Natural killer cell (primary cell): ENCODE results near the gene KDM4B. TPM values are rescaled to one million over a fixed set of nuclear protein-coding genes. Genes with fewer than 3 reads are reported as not detected.

Experiments used
- ATAC-seq, 3 donors: fragments of 150-1000 bp in 2 of 3; fragments of 200-7000 bp in 1 of 3; cut with Tn5 transposase; 1 replicate in 1 of 3; 2 replicates in 2 of 3; pipeline ENCODE4 v1.10.0; 2021; ENCODE audit warnings: mild to moderate bottlenecking in 2 of 3, moderate library complexity in 2 of 3
- DNase-seq, 2 donors: peaks; one replicate each; pipeline versions ENCODE4 v3.0.0 to v3.0.0-alpha.2; 2013 to 2021; ENCODE audit warnings: mixed read lengths in 1 of 2
- H3K27ac ChIP-seq: one replicate; pipeline ENCODE4 v1.5.1; 2013; ENCODE audit warnings: mild to moderate bottlenecking, low read length
- H3K27me3 ChIP-seq: one replicate; pipeline ENCODE4 v1.6.1; 2013; ENCODE audit warnings: low read length; ENCODE audit not compliant: control insufficient read depth, insufficient read depth
- H3K36me3 ChIP-seq: one replicate; pipeline ENCODE4 v1.6.1; 2013; ENCODE audit warnings: low read length; ENCODE audit not compliant: control insufficient read depth, insufficient read depth
- H3K4me1 ChIP-seq: one replicate; pipeline ENCODE4 v1.6.1; 2013; ENCODE audit warnings: low read length; ENCODE audit not compliant: control insufficient read depth, insufficient read depth
- H3K4me3 ChIP-seq: one replicate; pipeline ENCODE4 v1.5.1; 2013; ENCODE audit warnings: low read length
- H3K9me3 ChIP-seq: one replicate; pipeline ENCODE4 v1.6.1; 2013; ENCODE audit warnings: low read length; ENCODE audit not compliant: control insufficient read depth, insufficient read depth
- H3K27ac Mint-ChIP-seq, 2 donors: one replicate each; pipeline ENCODE4 v1.8.0; 2022; ENCODE audit warnings: mild to moderate bottlenecking in 2 of 2, mixed read lengths in 2 of 2, moderate library complexity in 1 of 2
- H3K27me3 Mint-ChIP-seq, 2 donors: one replicate each; pipeline ENCODE4 v1.8.0; 2022; ENCODE audit warnings: low read depth in 2 of 2, mixed read lengths in 2 of 2
- H3K36me3 Mint-ChIP-seq: one replicate; pipeline ENCODE4 v1.8.0; 2022; ENCODE audit warnings: mixed read lengths
- H3K4me1 Mint-ChIP-seq, 2 donors: one replicate each; pipeline ENCODE4 v1.8.0; 2022; ENCODE audit warnings: mixed read lengths in 2 of 2
- H3K4me3 Mint-ChIP-seq: one replicate; pipeline ENCODE4 v1.8.0; 2022; ENCODE audit warnings: mild to moderate bottlenecking, moderate library complexity, mixed read lengths
- H3K9me3 Mint-ChIP-seq, 2 donors: one replicate each; pipeline ENCODE4 v1.8.0; 2022; ENCODE audit warnings: mixed read lengths in 2 of 2
- WGBS: methylation state at CpG from one replicate; pipeline ENCODE4 v1.1.7; 2013; ENCODE audit warnings: missing lambda C conversion rate; ENCODE audit not compliant: insufficient coverage; 5-methylcytosine and 5-hydroxymethylcytosine counted together
- intact Hi-C: fragments of 100-400 bp; cut with micrococcal nuclease; formaldehyde crosslinking; loops from one replicate; pipeline ENCODE4 v1.14.2; 2022
- total RNA-seq, 4 donors: library from RNA; stranded (reverse); fragments of 120-200 nt in 1 of 4; gene quantifications; one replicate each; pipeline versions ENCODE4 v1.2.3 to v1.2.4, GENCODE V29; 2013 to 2022
- TF ChIP-seq, protein P1 (sequence below): fragments of 200-600 bp; IDR thresholded peaks from one replicate; pipeline ENCODE4 v1.8.0; 2022; ENCODE audit warnings: antibody characterized with exemption

The KDM4B gene
- total RNA-seq, 3 donors from 2014 or later (not counting 1 experiment from before 2014, with no cell fraction given): 68.0 to 73.5 (median 68.1) TPM

DNA sequence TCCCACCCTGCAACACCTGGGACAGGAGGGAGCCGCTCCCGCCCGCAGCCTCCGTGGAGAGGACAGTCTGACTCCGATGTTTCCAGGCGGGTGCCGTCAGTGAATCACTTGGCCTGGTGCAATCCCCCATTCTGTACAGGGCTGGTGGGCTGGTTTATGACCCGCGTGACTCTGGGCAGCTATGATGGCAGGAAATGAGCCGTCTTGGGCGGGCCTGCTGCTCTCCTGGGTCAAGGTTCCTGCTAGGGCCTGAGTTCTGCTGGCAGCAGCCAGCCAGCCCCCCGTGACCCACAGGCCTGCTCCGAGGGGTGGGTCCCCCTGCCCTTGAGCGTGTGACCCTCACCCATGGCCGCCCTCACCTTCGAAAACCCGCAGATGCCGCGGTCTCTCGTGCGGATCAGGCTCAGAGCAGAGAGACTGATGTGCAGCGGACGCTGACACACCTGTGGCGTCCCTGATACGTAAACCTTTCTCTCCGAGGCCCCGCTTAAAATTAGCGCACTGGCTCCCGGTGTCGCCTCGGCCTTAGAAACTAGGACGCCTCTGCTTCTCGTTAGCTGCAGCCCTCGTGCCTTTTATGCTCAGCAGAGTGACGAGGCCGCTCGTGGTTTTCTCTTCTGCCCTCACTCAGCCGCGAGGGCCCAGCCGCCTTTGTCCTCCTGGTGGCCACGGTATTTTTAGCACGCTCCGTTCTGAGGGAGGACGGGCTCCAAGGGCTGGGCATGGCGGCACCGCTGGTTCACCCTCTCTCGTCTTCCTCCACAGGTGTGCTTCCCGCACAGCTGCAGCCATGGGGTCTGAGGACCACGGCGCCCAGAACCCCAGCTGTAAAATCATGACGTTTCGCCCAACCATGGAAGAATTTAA lies 63.4 kb downstream of the KDM4B start:
- ATAC-seq: no peak
- no peaks in the 10 kb centered on the region for H3K27me3 ChIP-seq
- H3K27me3 Mint-ChIP-seq: no peaks in the 10 kb centered on the region
- no peaks in the 10 kb centered on the region for H3K36me3 Mint-ChIP-seq
- no peaks in the 10 kb centered on the region for H3K9me3 Mint-ChIP-seq
- H3K4me1 ChIP-seq: peaks cover 10% of the 10 kb centered on the region
- DNase-seq: no peak
- no peak overlapping the region for H3K4me3 ChIP-seq
- H3K27ac Mint-ChIP-seq: no peak overlapping the region
- H3K4me1 Mint-ChIP-seq: peaks cover 11 to 28% of the 10 kb centered on the region in 2 donors
- intact Hi-C loops: no loop called here
- no peak overlapping the region for H3K27ac ChIP-seq
- H3K36me3 ChIP-seq: peaks cover 14% of the 10 kb centered on the region
- 69% methylated on average over 52 of the region's 52 CpGs for WGBS
- TF ChIP-seq, protein P1, sequence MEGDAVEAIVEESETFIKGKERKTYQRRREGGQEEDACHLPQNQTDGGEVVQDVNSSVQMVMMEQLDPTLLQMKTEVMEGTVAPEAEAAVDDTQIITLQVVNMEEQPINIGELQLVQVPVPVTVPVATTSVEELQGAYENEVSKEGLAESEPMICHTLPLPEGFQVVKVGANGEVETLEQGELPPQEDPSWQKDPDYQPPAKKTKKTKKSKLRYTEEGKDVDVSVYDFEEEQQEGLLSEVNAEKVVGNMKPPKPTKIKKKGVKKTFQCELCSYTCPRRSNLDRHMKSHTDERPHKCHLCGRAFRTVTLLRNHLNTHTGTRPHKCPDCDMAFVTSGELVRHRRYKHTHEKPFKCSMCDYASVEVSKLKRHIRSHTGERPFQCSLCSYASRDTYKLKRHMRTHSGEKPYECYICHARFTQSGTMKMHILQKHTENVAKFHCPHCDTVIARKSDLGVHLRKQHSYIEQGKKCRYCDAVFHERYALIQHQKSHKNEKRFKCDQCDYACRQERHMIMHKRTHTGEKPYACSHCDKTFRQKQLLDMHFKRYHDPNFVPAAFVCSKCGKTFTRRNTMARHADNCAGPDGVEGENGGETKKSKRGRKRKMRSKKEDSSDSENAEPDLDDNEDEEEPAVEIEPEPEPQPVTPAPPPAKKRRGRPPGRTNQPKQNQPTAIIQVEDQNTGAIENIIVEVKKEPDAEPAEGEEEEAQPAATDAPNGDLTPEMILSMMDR: no peak
- no peak overlapping the region for H3K4me3 Mint-ChIP-seq
- H3K9me3 ChIP-seq: no peaks in the 10 kb centered on the region

DNA sequence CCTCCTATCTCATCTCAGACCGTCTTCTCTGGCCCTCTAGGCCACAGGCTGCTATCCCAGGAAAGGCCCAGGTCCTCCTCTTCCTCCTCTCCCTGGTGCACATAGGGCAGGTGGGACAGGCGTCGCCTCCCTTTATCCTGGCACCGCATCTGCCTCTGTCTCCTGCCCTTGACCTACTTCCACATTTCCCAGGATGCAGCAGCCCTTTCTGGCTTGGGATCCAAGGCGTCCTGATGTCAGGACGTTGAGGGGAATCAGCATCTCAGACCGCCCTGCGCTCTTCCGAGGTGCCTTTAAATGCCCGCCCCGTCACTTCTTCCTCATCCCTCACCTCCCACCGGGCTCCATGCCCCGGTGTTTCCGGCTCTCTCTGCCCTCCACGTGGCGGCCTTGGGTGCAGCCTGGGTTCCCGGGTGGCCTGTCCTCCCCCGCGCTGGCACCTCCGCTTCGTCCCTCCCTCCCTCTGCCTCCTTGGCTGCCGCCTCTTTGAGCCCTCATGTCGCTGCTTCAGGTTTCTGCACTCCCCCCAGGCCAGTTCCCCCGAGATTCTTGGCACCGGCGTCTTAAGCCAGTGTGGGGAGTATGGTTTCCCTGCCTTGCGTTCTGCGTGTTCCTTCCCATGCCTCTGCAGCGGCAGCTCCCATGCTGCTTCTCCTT lies 66.3 kb downstream of the KDM4B start:
- Mint-ChIP-seq H3K36me3 (no peaks in the 10 kb centered on the region), H3K9me3 (no peaks in the 10 kb centered on the region), H3K27ac (no peak overlapping the region), H3K27me3 (no peaks in the 10 kb centered on the region), H3K4me3 (no peak overlapping the region), H3K4me1 (peaks cover 0 to 29% of the 10 kb centered on the region in 2 donors)
- ATAC-seq (no peak), DNase-seq (no peak)
- WGBS: 93% methylated on average over 29 of the region's 29 CpGs
- H3K36me3 ChIP-seq: peaks cover 17% of the 10 kb centered on the region
- H3K9me3 ChIP-seq: no peaks in the 10 kb centered on the region
- no peak overlapping the region for H3K4me3 ChIP-seq
- H3K27me3 ChIP-seq: no peaks in the 10 kb centered on the region
- no peak overlapping the region for H3K27ac ChIP-seq
- H3K4me1 ChIP-seq: peaks cover 10% of the 10 kb centered on the region
- TF ChIP-seq, protein P1: no peak
- intact Hi-C loops: no loop called here

DNA sequence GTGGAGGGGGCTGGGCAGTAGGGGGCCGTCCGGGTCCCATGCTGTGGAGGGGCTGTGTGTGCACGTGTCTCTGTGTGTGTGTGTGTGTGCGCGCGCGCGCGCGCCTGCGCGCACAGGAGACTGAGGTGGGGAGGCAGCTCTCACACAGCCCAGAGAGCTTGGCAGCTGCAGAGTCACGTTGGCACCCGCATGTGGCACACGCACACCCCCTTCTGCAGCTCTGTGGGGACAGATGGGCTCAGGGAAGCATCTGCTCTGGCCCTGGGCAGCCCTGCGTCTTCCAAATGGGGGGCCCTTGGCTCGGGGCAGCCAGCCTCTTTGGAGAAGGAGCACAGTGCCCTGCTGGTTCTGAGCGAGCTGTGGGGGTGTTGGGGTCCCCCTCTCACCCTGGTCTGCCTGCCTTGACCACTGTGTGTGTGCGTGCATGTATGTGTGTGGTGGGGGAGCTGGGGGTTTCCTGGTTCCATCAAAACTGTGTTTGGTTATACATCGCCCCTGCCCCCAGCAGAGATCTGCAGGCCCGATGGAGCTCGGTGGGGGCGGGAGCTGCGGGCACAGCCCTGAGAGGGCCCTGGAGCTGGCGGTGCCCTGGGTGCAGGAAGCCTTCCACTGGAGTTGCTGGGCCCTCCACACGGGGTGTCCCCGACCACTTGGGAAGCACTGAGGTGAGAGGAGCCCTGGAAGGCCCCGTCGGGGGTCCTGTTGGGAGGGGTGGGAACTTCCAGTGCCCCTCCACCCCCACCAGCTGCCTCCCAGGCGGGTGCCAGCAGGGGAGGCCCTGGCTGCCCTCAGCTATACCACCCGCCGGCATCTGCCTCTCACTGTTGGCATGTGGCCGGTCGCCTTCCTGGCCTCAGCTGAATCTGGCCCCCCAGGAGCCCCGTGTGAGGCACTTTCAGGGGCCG lies 67.1 kb downstream of the KDM4B start:
- Histone ChIP-seq H3K9me3 (no peaks in the 10 kb centered on the region), H3K36me3 (peaks cover 20% of the 10 kb centered on the region), H3K27ac (no peak overlapping the region), H3K27me3 (no peaks in the 10 kb centered on the region), H3K4me3 (no peak overlapping the region), H3K4me1 (peaks cover 8% of the 10 kb centered on the region)
- WGBS: 86% methylated on average over 36 of the region's 36 CpGs
- intact Hi-C loops: no loop called here
- DNase-seq (no peak), ATAC-seq (no peak)
- Mint-ChIP-seq H3K4me1 (peaks cover 0 to 24% of the 10 kb centered on the region in 2 donors), H3K4me3 (no peak overlapping the region), H3K27ac (no peak overlapping the region), H3K9me3 (no peaks in the 10 kb centered on the region), H3K36me3 (no peaks in the 10 kb centered on the region), H3K27me3 (no peaks in the 10 kb centered on the region)
- TF ChIP-seq, protein P1: no peak
